A549 (cell line): ENCODE measurements around the gene PPP1R14B. TPM values are rescaled to one million over a fixed set of nuclear protein-coding genes. Genes with fewer than 3 reads are reported as not detected.

Experiments
- ATAC-seq, 2 experiments: fragments of 200-7000 bp in 1 of 2; fragments of >200 bp in 1 of 2; cut with Nextera tagmentation in 1 of 2; cut with Tn5 transposase in 1 of 2; 3 replicates each; pipeline versions ENCODE4 v1.8.0 to v1.9.1; 2018 to 2020; ENCODE audit warnings: mild to moderate bottlenecking in 1 of 2, moderate library complexity in 1 of 2
- CTCF ChIA-PET: fragments of 300-600 bp; sonication (Branson Sonifier 250); formaldehyde crosslinking; extraction: SDS; loops from one replicate; lab custom pipeline; 2021; ENCODE audit warnings: antibody characterized with exemption, inconsistent platforms; lab: Yijun Ruan, JAX
- POLR2A ChIA-PET: fragments of 350-600 bp; formaldehyde crosslinking; extraction: SDS; loops from one replicate; lab custom pipeline; 2021; ENCODE audit warnings: antibody characterized with exemption, inconsistent platforms; lab: Yijun Ruan, JAX
- DNase-seq, 2 experiments: peaks; one replicate each; pipeline versions ENCODE4 v3.0.0 to v3.0.0-alpha.2; 2011 to 2016; ENCODE audit warnings: low read depth in 1 of 2, low spot score in 1 of 2
- FAIRE-seq: peaks from 2 replicates; lab custom pipeline; 2011; peaks lifted over from hg19 to GRCh38; lab: Jason Lieb, UNC
- H3K27ac ChIP-seq, 2 experiments: fragments of >200 bp; sonication (Bioruptor Twin); formaldehyde crosslinking; 3 replicates each; pipeline ENCODE4 v1.5.1; 2016 to 2017
- H3K4me1 ChIP-seq: fragments of >200 bp; sonication (Bioruptor Twin); formaldehyde crosslinking; 3 replicates; pipeline ENCODE4 v1.6.1; 2016
- H3K4me2 ChIP-seq: fragments of >200 bp; sonication (Bioruptor Twin); formaldehyde crosslinking; 3 replicates; pipeline ENCODE4 v1.6.1; 2016
- H3K4me3 ChIP-seq: fragments of >200 bp; sonication (Bioruptor Twin); formaldehyde crosslinking; 3 replicates; pipeline ENCODE4 v1.5.1; 2016
- H3K9me3 ChIP-seq: fragments of >200 bp; sonication (Bioruptor Twin); formaldehyde crosslinking; 3 replicates; pipeline ENCODE4 v1.6.1; 2016
- BHLHE40 ChIP-seq: IDR thresholded peaks from 2 replicates; pipeline ENCODE4 v1.6.1; 2012; ENCODE audit warnings: low read depth, low read length, inconsistent platforms
- CBX2 ChIP-seq: fragments of 200-600 bp; sonication (generic); IDR thresholded peaks from 2 replicates; pipeline ENCODE4 v1.6.1; 2016; ENCODE audit warnings: low read depth, mild to moderate bottlenecking, borderline replicate concordance
- CHD2 ChIP-seq: fragments of 150-350 bp; IDR thresholded peaks from 2 replicates; pipeline ENCODE4 v1.6.1; 2014; ENCODE audit warnings: low read length; ENCODE audit not compliant: partially characterized antibody
- CHD4 ChIP-seq: fragments of 200-600 bp; sonication (generic); IDR thresholded peaks from 2 replicates; pipeline ENCODE4 v1.6.1; 2016; ENCODE audit warnings: antibody characterized with exemption, mild to moderate bottlenecking, borderline replicate concordance
- EHF ChIP-seq: fragments of 250-450 bp; sonication (Bioruptor Pico); IDR thresholded peaks from 2 replicates; pipeline ENCODE4 v1.5.0; 2020; ENCODE audit warnings: mild to moderate bottlenecking
- EHMT2 ChIP-seq: fragments of 200-600 bp; sonication (generic); IDR thresholded peaks from 2 replicates; pipeline ENCODE4 v1.6.1; 2016; ENCODE audit warnings: antibody characterized with exemption, low read depth, mild to moderate bottlenecking, moderate library complexity
- FOXS1 ChIP-seq: fragments of 250-450 bp; sonication (Bioruptor Pico); IDR thresholded peaks from 2 replicates; pipeline ENCODE4 v1.5.0; 2020; ENCODE audit warnings: mild to moderate bottlenecking, moderate library complexity
- GATA3 ChIP-seq: IDR thresholded peaks from 2 replicates; pipeline ENCODE4 v1.6.1; 2012; ENCODE audit warnings: borderline replicate concordance
- HES2 ChIP-seq: fragments of >200 bp; sonication (Bioruptor Twin); formaldehyde crosslinking; IDR thresholded peaks from 2 replicates; pipeline ENCODE4 v1.6.1; 2016
- HEYL ChIP-seq: fragments of 250-450 bp; sonication (Bioruptor Pico); IDR thresholded peaks from 2 replicates; pipeline ENCODE4 v1.8.0; 2021; ENCODE audit warnings: mild to moderate bottlenecking, moderate library complexity
- HOXA7 ChIP-seq: fragments of 250-450 bp; sonication (Bioruptor Pico); IDR thresholded peaks from 2 replicates; pipeline ENCODE4 v1.5.0; 2020; ENCODE audit warnings: mild to moderate bottlenecking, moderate library complexity
- JUNB ChIP-seq: fragments of >200 bp; sonication (Bioruptor Twin); formaldehyde crosslinking; IDR thresholded peaks from 2 replicates; pipeline ENCODE4 v1.6.1; 2016
- MYC ChIP-seq: IDR thresholded peaks from 2 replicates; pipeline ENCODE4 v1.6.1; 2012; ENCODE audit warnings: mild to moderate bottlenecking, inconsistent platforms, low read length, improper control_type of control experiment, borderline replicate concordance
- NFE2L2 ChIP-seq: fragments of 150-350 bp; conservative IDR thresholded peaks from 2 replicates; pipeline ENCODE4 v1.6.1; 2014; ENCODE audit warnings: low read length
- NPAS2 ChIP-seq: fragments of 250-450 bp; sonication (Bioruptor Pico); IDR thresholded peaks from 2 replicates; pipeline ENCODE4 v1.8.0; 2022; ENCODE audit warnings: mild to moderate bottlenecking, moderate library complexity, borderline replicate concordance
- PHF8 ChIP-seq: fragments of 200-600 bp; sonication (generic); IDR thresholded peaks from 2 replicates; pipeline ENCODE4 v1.6.1; 2016; ENCODE audit warnings: low read depth, mild to moderate bottlenecking, antibody characterized with exemption, moderate library complexity, borderline replicate concordance
- POLR2A ChIP-seq: IDR thresholded peaks from 2 replicates; pipeline ENCODE4 v1.6.1; 2012; ENCODE audit warnings: mild to moderate bottlenecking, low read length
- RARB ChIP-seq: fragments of 250-450 bp; sonication (Bioruptor Pico); IDR thresholded peaks from 2 replicates; pipeline ENCODE4 v1.8.0; 2021; ENCODE audit warnings: mild to moderate bottlenecking, moderate library complexity
- RFX5 ChIP-seq: fragments of 450-650 bp; IDR thresholded peaks from 2 replicates; pipeline ENCODE4 v1.7.1; 2014; ENCODE audit warnings: antibody characterized with exemption, mild to moderate bottlenecking, moderate library complexity
- RNF2 ChIP-seq: fragments of 200-600 bp; sonication (generic); IDR thresholded peaks from 2 replicates; pipeline ENCODE4 v1.6.1; 2016; ENCODE audit warnings: low read depth, mild to moderate bottlenecking, antibody characterized with exemption, moderate library complexity, borderline replicate concordance
- SMC3 ChIP-seq: fragments of >200 bp; sonication (Bioruptor Twin); formaldehyde crosslinking; IDR thresholded peaks from 3 replicates; pipeline ENCODE4 v1.6.1; 2018; ENCODE audit warnings: inconsistent platforms
- SREBF2 ChIP-seq: fragments of 450-650 bp; IDR thresholded peaks from 2 replicates; pipeline ENCODE4 v1.6.1; 2014; ENCODE audit warnings: mild to moderate bottlenecking, moderate library complexity
- TFCP2L1 ChIP-seq: fragments of 250-450 bp; sonication (Bioruptor Pico); IDR thresholded peaks from 2 replicates; pipeline ENCODE4 v1.5.0; 2021; ENCODE audit warnings: mild to moderate bottlenecking
- TP53 ChIP-seq: fragments of 250-450 bp; sonication (Bioruptor Pico); IDR thresholded peaks from 2 replicates; pipeline ENCODE4 v1.5.0; 2021; ENCODE audit warnings: mild to moderate bottlenecking, moderate library complexity
- ZC3H11A ChIP-seq: fragments of 450-650 bp; IDR thresholded peaks from 2 replicates; pipeline ENCODE4 v1.6.1; 2014; ENCODE audit warnings: antibody characterized with exemption, mild to moderate bottlenecking
- ZSCAN20 ChIP-seq: fragments of 250-450 bp; sonication (Bioruptor Pico); IDR thresholded peaks from 2 replicates; pipeline ENCODE4 v1.8.0; 2022; ENCODE audit warnings: mild to moderate bottlenecking, moderate library complexity
- WGBS: methylation state at CpG from one replicate; pipeline ENCODE4 v1.1.6; 2017; ENCODE audit errors: missing lambda C conversion rate; 5-methylcytosine and 5-hydroxymethylcytosine counted together
- polyA plus RNA-seq, 4 experiments: library from polyadenylated mRNA; depleted of rRNA in 3 of 4; stranded (reverse); fragments of >200 nt; fragmentation: RNase III in 1 of 4; extraction: RNeasy Plus Mini Kit Qiagen cat#74134 plus additional on column Dnase treatment in 1 of 4; gene quantifications; 2 replicates in 3 of 4; 3 replicates in 1 of 4; pipeline ENCODE4 v1.2.3, GENCODE V29; 2011 to 2017
- TF ChIP-seq, protein P1 (sequence below): fragments of >200 bp; sonication (Bioruptor Twin); formaldehyde crosslinking; IDR thresholded peaks from 3 replicates; pipeline ENCODE4 v1.6.1; 2016
- TF ChIP-seq, protein P2 (sequence below): fragments of 250-450 bp; sonication (Bioruptor Pico); IDR thresholded peaks from 2 replicates; pipeline ENCODE4 v1.5.0; 2021; ENCODE audit warnings: mild to moderate bottlenecking, moderate library complexity, borderline replicate concordance
- TF ChIP-seq, protein P3 (sequence below): fragments of 450-650 bp; IDR thresholded peaks from 2 replicates; pipeline ENCODE4 v1.6.1; 2014; ENCODE audit warnings: antibody characterized with exemption

The PPP1R14B gene
- polyA plus RNA-seq, 2 of the 4 experiments (the other 2 are of a cell fraction), result 152 to 154 TPM

GRCh38 chr11:64201543-64201942 is 45.2 kb downstream of the PPP1R14B start:
- Histone ChIP-seq H3K9me3 (no peaks in the 10 kb centered on the region), H3K4me3 (no peak overlapping the region), H3K4me1 (peaks cover 9% of the 10 kb centered on the region; the same call in 1 of the 3 replicates)
- POLR2A ChIA-PET, result interaction anchor here (1.6 kb wide), 1 partner anchor 16 kb away, joined by 4 read pairs; the partner anchor contains the start of gene STIP1
- no peak for FAIRE-seq
- TF ChIP-seq BHLHE40, result no peak
- no peak for TF ChIP-seq RARB
- TF ChIP-seq, protein P1, sequence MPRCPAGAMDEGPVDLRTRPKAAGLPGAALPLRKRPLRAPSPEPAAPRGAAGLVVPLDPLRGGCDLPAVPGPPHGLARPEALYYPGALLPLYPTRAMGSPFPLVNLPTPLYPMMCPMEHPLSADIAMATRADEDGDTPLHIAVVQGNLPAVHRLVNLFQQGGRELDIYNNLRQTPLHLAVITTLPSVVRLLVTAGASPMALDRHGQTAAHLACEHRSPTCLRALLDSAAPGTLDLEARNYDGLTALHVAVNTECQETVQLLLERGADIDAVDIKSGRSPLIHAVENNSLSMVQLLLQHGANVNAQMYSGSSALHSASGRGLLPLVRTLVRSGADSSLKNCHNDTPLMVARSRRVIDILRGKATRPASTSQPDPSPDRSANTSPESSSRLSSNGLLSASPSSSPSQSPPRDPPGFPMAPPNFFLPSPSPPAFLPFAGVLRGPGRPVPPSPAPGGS, result no peak
- no peak for TF ChIP-seq PHF8
- TF ChIP-seq ZSCAN20 (CRISPR knock-in tag), result no peak
- no peak for TF ChIP-seq MYC
- no peak for TF ChIP-seq EHMT2
- TF ChIP-seq, protein P2, sequence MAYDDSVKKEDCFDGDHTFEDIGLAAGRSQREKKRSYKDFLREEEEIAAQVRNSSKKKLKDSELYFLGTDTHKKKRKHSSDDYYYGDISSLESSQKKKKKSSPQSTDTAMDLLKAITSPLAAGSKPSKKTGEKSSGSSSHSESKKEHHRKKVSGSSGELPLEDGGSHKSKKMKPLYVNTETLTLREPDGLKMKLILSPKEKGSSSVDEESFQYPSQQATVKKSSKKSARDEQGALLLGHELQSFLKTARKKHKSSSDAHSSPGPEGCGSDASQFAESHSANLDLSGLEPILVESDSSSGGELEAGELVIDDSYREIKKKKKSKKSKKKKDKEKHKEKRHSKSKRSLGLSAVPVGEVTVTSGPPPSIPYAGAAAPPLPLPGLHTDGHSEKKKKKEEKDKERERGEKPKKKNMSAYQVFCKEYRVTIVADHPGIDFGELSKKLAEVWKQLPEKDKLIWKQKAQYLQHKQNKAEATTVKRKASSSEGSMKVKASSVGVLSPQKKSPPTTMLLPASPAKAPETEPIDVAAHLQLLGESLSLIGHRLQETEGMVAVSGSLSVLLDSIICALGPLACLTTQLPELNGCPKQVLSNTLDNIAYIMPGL, result no peak
- no peak for TF ChIP-seq RNF2
- TF ChIP-seq JUNB, result no peak
- TF ChIP-seq SREBF2, result no peak
- no peak for TF ChIP-seq GATA3
- no peak for TF ChIP-seq NPAS2 (CRISPR knock-in tag)
- TF ChIP-seq ZC3H11A, result no peak
- TF ChIP-seq, all 56 proteins: peak for 0
- CTCF ChIA-PET, result interaction anchor here (0.9 to 20.3 kb wide), 4 partner anchors 11 to 101 kb away, joined by 3 to 254 read pairs (median 70); partner anchors contain the start of genes CATSPERZ, DNAJC4, NUDT22 and PLCB3
- DNase-seq, result no peak
- no peak overlapping the region for H3K4me2 ChIP-seq
- 96% methylated on average over 3 of the region's 3 CpGs for WGBS
- ATAC-seq, result no peak
- H3K27ac ChIP-seq, result no peak overlapping the region

DNA sequence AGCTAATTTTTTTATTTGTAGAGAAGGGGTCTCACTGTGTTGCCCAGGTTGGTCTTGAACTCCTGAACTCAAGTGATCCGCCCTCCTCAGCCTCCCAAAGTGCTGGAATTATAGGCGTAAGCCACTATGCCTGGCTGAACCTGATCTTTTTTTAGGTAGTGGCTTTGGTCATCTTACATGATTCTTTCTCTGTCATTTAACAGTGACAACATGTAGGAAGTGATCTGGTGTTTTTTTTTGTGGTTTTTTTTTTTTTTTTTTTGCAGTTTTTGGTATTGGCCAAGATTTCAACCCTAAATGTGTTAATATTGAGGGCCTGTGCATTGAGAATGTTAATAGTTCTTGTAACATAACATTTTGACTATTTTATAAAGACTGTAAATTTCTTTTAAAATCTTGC is 48.2 kb downstream of the PPP1R14B start:
- ChIA-PET POLR2A (interaction anchor here (0.6 to 0.7 kb wide), 2 partner anchors 11 to 14 kb away, joined by 3 to 5 read pairs; no protein-coding TSS in a partner anchor), CTCF (interaction anchor here (1.0 to 20.3 kb wide), 2 partner anchors 11 to 22 kb away, joined by 3 to 254 read pairs; partner anchors contain the start of genes DNAJC4, NUDT22 and TRPT1)
- 91% methylated on average over 2 of the region's 2 CpGs for WGBS
- DNase-seq (no peak), ATAC-seq (no peak), FAIRE-seq (no peak)
- no peak overlapping the region for H3K4me2 ChIP-seq
- TF ChIP-seq RFX5 (no peak), ZC3H11A (no peak), HES2 (no peak), TFCP2L1 (no peak)
- TF ChIP-seq, protein P3, sequence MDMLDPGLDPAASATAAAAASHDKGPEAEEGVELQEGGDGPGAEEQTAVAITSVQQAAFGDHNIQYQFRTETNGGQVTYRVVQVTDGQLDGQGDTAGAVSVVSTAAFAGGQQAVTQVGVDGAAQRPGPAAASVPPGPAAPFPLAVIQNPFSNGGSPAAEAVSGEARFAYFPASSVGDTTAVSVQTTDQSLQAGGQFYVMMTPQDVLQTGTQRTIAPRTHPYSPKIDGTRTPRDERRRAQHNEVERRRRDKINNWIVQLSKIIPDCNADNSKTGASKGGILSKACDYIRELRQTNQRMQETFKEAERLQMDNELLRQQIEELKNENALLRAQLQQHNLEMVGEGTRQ, result no peak
- no peak overlapping the region for H3K4me3 ChIP-seq
- H3K4me1 ChIP-seq, result no peaks in the 10 kb centered on the region
- no peaks in the 10 kb centered on the region for H3K9me3 ChIP-seq
- H3K27ac ChIP-seq, result no peak overlapping the region

- no peak for ATAC-seq
- H3K4me1 ChIP-seq, result no peaks in the 10 kb centered on the region
- H3K9me3 ChIP-seq, result no peaks in the 10 kb centered on the region
- no peak overlapping the region for H3K27ac ChIP-seq
- ChIA-PET CTCF (interaction anchor here (1.1 to 20.3 kb wide), 3 partner anchors 10 to 24 kb away, joined by 3 to 254 read pairs (median 8); partner anchors contain the start of genes DNAJC4, FERMT3, NUDT22 and STIP1), POLR2A (interaction anchor here (1.4 kb wide), 1 partner anchor 11 kb away, joined by 4 read pairs; the partner anchor contains the start of gene STIP1)
- no peak overlapping the region for H3K4me2 ChIP-seq
- DNase-seq, result no peak
- TF ChIP-seq CBX2 (no peak), NFE2L2 (no peak), CHD2 (no peak), RNF2 (no peak), SMC3 (no peak), HOXA7 (CRISPR knock-in tag) (no peak), FOXS1 (CRISPR knock-in tag) (no peak), HEYL (no peak), CHD4 (no peak), POLR2A (no peak), TP53 (CRISPR knock-in tag) (no peak), NPAS2 (CRISPR knock-in tag) (no peak), EHF (CRISPR knock-in tag) (no peak)
- TF ChIP-seq, protein P3, result no peak
- 93% methylated on average over 9 of the region's 9 CpGs for WGBS
- H3K4me3 ChIP-seq, result no peak overlapping the region
- FAIRE-seq, result no peak
Measured at GRCh38 chr11:64196626-64197025, 50.1 kb downstream of the PPP1R14B start.
